Adrenal gland (tissue), 12 donors: ENCODE measurements around the gene LDAH. TPM values are rescaled to one million over a fixed set of nuclear protein-coding genes. Genes with fewer than 3 reads are reported as not detected.

Experiments
- DNase-seq, 7 donors: peaks; one replicate each; pipeline ENCODE4 v3.0.0-alpha.2; 2019 to 2020
- H3K27ac ChIP-seq, 5 donors: fragments of 200-600 bp; sonication (generic) in 4 of 5; 1 replicate in 3 of 5; 2 replicates in 2 of 5; pipeline versions ENCODE4 v1.5.1 to v1.8.0; 2016 to 2020; ENCODE audit warnings: mild to moderate bottlenecking in 1 of 5
- H3K27me3 ChIP-seq: fragments of 200-600 bp; 2 replicates; pipeline ENCODE4 v1.8.0; 2021
- H3K36me3 ChIP-seq, 2 donors: fragments of 200-600 bp; replicated peaks in 1 of 2; 1 replicate in 1 of 2; 2 replicates in 1 of 2; pipeline versions ENCODE4 v1.5.1 to v1.8.0; 2018 to 2022
- H3K4me1 ChIP-seq, 2 donors: fragments of 200-600 bp; replicated peaks in 1 of 2; 1 replicate in 1 of 2; 2 replicates in 1 of 2; pipeline versions ENCODE4 v1.5.1 to v1.8.0; 2018 to 2021
- H3K4me3 ChIP-seq, 4 donors: fragments of 200-600 bp; sonication (generic) in 3 of 4; one replicate each; pipeline ENCODE4 v1.5.1; 2016 to 2018
- H3K9me3 ChIP-seq, 3 donors: fragments of 200-600 bp; sonication (generic) in 1 of 3; replicated peaks in 1 of 3; 1 replicate in 2 of 3; 2 replicates in 1 of 3; pipeline versions ENCODE4 v1.5.1 to v1.8.0; 2016 to 2021
- CTCF ChIP-seq, 6 experiments: fragments of 450-650 bp in 4 of 6; fragments of 200-600 bp in 2 of 6; sonication (generic) in 1 of 6; IDR thresholded peaks; 1 replicate in 5 of 6; 2 replicates in 1 of 6; pipeline versions ENCODE4 v1.5.1 to v1.8.0; 2016 to 2021; ENCODE audit warnings: antibody characterized with exemption in 6 of 6, mild to moderate bottlenecking in 2 of 6, moderate library complexity in 1 of 6
- POLR2A ChIP-seq, 2 donors: fragments of 450-650 bp; IDR thresholded peaks; one replicate each; pipeline ENCODE4 v1.6.1; 2017; ENCODE audit warnings: antibody characterized with exemption in 2 of 2, mild to moderate bottlenecking in 2 of 2, moderate library complexity in 1 of 2
- WGBS, 4 donors: extraction: QIAGEN DNeasy Blood & Tissue Kit in 2 of 4; methylation state at CpG; one replicate each; pipeline versions ENCODE4 v1.1.5 to v1.1.7; 2013 to 2017; 5-methylcytosine and 5-hydroxymethylcytosine counted together
- intact Hi-C, 2 donors: fragments of 100-400 bp; cut with DNase I; formaldehyde crosslinking; loops; one replicate each; pipeline versions ENCODE4 v1.14.1 to v1.15.0; 2022 to 2023
- polyA plus RNA-seq, 3 donors: library from polyadenylated mRNA; stranded (reverse); fragments of 200-250 nt in 2 of 3; fragments of 350-450 nt in 1 of 3; fragmentation: Illumina TruSeq in 1 of 3; extraction: RNeasy Lipid Tissue Mini Kit (QIAGEN cat#74804) in 1 of 3; gene quantifications; one replicate each; pipeline ENCODE4 v1.2.3, GENCODE V29; 2013 to 2014
- total RNA-seq, 9 donors: library from RNA; depleted of rRNA in 4 of 9; stranded (reverse); fragments of >200 nt in 4 of 9; fragments of 120-200 nt in 1 of 9; fragmentation: NEBNext Ultra II Directional in 1 of 9; extraction: Animal tissue kit (Norgen Biotek cat#: 25700) in 1 of 9; gene quantifications; one replicate each; pipeline versions ENCODE4 v1.1.0 to v1.2.4, GENCODE V29; 2013 to 2023
- donor health status: healthy with polysubstance abuse.
- donor health status: Bipolar disorder and iron deficiency.
- donor health status: DM: yes; HTN: yes; CAD: no.
- donor health status: DM: no; HTN: no; CAD: no.
- donor health status: DM: no; HTN: no; CAD: no.
- donor health status: DM: yes; HTN: yes; CAD: no.

LDAH gene
- total and polyA plus RNA-seq, 12 donors, result 7.0 to 64.9 (median 31.5) TPM

GRCh38 chr2:20642055-20642971 is 180.6 kb downstream of the LDAH start:
- Histone ChIP-seq H3K9me3 (no peaks in the 10 kb centered on the region), H3K4me1 (peaks cover 15 to 28% of the 10 kb centered on the region in 2 donors), H3K27ac (peak overlapping the region; percentile 84 to 97 (median 96)), H3K36me3 (peaks cover 0 to 43% of the 10 kb centered on the region in 2 donors), H3K4me3 (no peak overlapping the region), H3K27me3 (no peaks in the 10 kb centered on the region)
- no peak for TF ChIP-seq POLR2A (IDR thresholded peaks at IDR 0.05)
- TF ChIP-seq CTCF (IDR thresholded peaks at IDR 0.05), result peak; percentile 94 to 99 (median 96)
- peak; percentile 81 to 94 (median 90) for DNase-seq
- 19 to 36% (median 28%) methylated on average over 20 to 26 of the region's 26 CpGs for whole genome bisulfite sequencing, 4 donors
- intact Hi-C loops, result loop anchor here in 1 of 2 donors (10.0 kb wide), 1 partner anchor 268 kb away; no protein-coding TSS in a partner anchor

- H3K27ac ChIP-seq, result peak overlapping the region; percentile 84 to 97 (median 96)
- no peak overlapping the region for H3K4me3 ChIP-seq
- H3K9me3 ChIP-seq, result no peaks in the 10 kb centered on the region
- TF ChIP-seq CTCF (IDR thresholded peaks at IDR 0.05) (no peak), POLR2A (IDR thresholded peaks at IDR 0.05) (peak; percentile 66 to 94)
- DNase-seq, result peak; percentile 92 to 99 (median 98)
- WGBS, 4 donors, result 39 to 69% (median 44%) methylated on average over 18 to 23 of the region's 23 CpGs
- H3K4me1 ChIP-seq, result peaks cover 15 to 35% of the 10 kb centered on the region in 2 donors
- intact Hi-C loops, result loop anchor here in 1 of 2 donors (10.0 kb wide), 1 partner anchor 267 kb away; no protein-coding TSS in a partner anchor
- H3K27me3 ChIP-seq, result no peaks in the 10 kb centered on the region
- H3K36me3 ChIP-seq, result peaks cover 0 to 43% of the 10 kb centered on the region in 2 donors
These were observed 181.5 kb downstream of the LDAH start for GRCh38 chr2:20641123-20641985.

- 54 to 65% (median 63%) methylated on average over 4 to 14 of the region's 14 CpGs for WGBS, 4 donors
- peak; percentile 73 to 86 (median 79) for DNase-seq
- Histone ChIP-seq H3K9me3 (no peaks in the 10 kb centered on the region), H3K4me1 (peaks cover 16 to 42% of the 10 kb centered on the region in 2 donors), H3K27ac (peak overlapping the region; percentile 78 to 97 (median 94)), H3K36me3 (peaks cover 0 to 43% of the 10 kb centered on the region in 2 donors), H3K27me3 (no peaks in the 10 kb centered on the region), H3K4me3 (no peak overlapping the region)
- TF ChIP-seq POLR2A (IDR thresholded peaks at IDR 0.05) (no peak), CTCF (IDR thresholded peaks at IDR 0.05) (no peak)
- intact Hi-C loops, result loop anchor here in 1 of 2 donors (10.0 kb wide), 1 partner anchor 266 kb away; no protein-coding TSS in a partner anchor
These were observed 182.3 kb downstream of the LDAH start for GRCh38 chr2:20640411-20641122.
